GM12878 (cell line): ENCODE measurements around the gene TNFRSF8. TPM values are rescaled to one million over a fixed set of nuclear protein-coding genes. Genes with fewer than 3 reads are reported as not detected.

ENCODE experiments used
- ATAC-seq: fragments of 200-7000 bp; cut with Tn5 transposase; 3 replicates; pipeline ENCODE4 v1.9.1; 2020; ENCODE audit warnings: mild to moderate bottlenecking, moderate library complexity
- BruUV-seq: library from RNA; stranded (reverse); fragments of 400-500 nt; replicated peaks from 2 replicates; lab custom pipeline; 2021; lab: Mats Ljungman, UMichigan
- CTCF ChIA-PET: fragments of 300-600 bp; sonication (Branson Sonifier 250); formaldehyde crosslinking; extraction: SDS; loops from one replicate; lab custom pipeline; 2021; ENCODE audit warnings: inconsistent platforms; lab: Yijun Ruan, JAX
- POLR2A ChIA-PET: fragments of 350-600 bp; formaldehyde crosslinking; extraction: SDS; loops from one replicate; lab custom pipeline; 2021; ENCODE audit warnings: inconsistent platforms; lab: Charles Lee
- RAD21 ChIA-PET: fragments of 300-600 bp; sonication (Branson Sonifier 250); formaldehyde crosslinking; loops from one replicate; lab custom pipeline; 2023; ENCODE audit warnings: antibody characterized with exemption; ENCODE audit not compliant: unreplicated experiment; lab: Charles Lee
- SMC1A ChIA-PET: fragments of 300-600 bp; sonication (Branson Sonifier 250); formaldehyde crosslinking; loops from one replicate; lab custom pipeline; 2023; ENCODE audit not compliant: unreplicated experiment, uncharacterized antibody; lab: Charles Lee
- DNase-seq: peaks from one replicate; pipeline ENCODE4 v3.0.0-alpha.2; 2011; ENCODE audit warnings: low read depth, low spot score
- FAIRE-seq: peaks from 3 replicates; lab custom pipeline; 2011; peaks lifted over from hg19 to GRCh38; lab: Jason Lieb, UNC
- H2AFZ ChIP-seq: 2 replicates; pipeline ENCODE4 v1.6.0; 2011; ENCODE audit warnings: low read depth, low read length, control low read depth; ENCODE audit not compliant: control insufficient read depth
- H3K27ac ChIP-seq: 2 replicates; pipeline ENCODE4 v1.5.1; 2011; ENCODE audit warnings: control low read depth; ENCODE audit not compliant: control insufficient read depth, insufficient read depth
- H3K27me3 ChIP-seq, 2 experiments: replicated peaks in 1 of 2; 2 replicates each; pipeline versions ENCODE4 v1.6.0 to v1.6.1; 2011; ENCODE audit warnings: low read length in 1 of 2; ENCODE audit not compliant: control insufficient read depth in 2 of 2, insufficient read depth in 2 of 2
- H3K36me3 ChIP-seq, 2 experiments: 2 replicates each; pipeline ENCODE4 v1.5.1; 2011; ENCODE audit warnings: low read length in 1 of 2; ENCODE audit not compliant: control insufficient read depth in 2 of 2, insufficient read depth in 2 of 2
- H3K4me1 ChIP-seq: 2 replicates; pipeline ENCODE4 v1.6.1; 2011; ENCODE audit warnings: mild to moderate bottlenecking, low read length, moderate library complexity, mixed read lengths; ENCODE audit not compliant: control insufficient read depth, insufficient read depth
- H3K4me2 ChIP-seq: 2 replicates; pipeline ENCODE4 v1.6.0; 2011; ENCODE audit warnings: control low read depth; ENCODE audit not compliant: control insufficient read depth, insufficient read depth
- H3K4me3 ChIP-seq: fragments of 200-600 bp; sonication (generic); 2 replicates; pipeline ENCODE4 v1.5.1; 2016
- H3K79me2 ChIP-seq: 2 replicates; pipeline ENCODE4 v1.6.0; 2011; ENCODE audit warnings: low read length; ENCODE audit not compliant: control insufficient read depth, insufficient read depth
- H3K9ac ChIP-seq: 2 replicates; pipeline ENCODE4 v1.8.0; 2011; ENCODE audit warnings: low read length, control low read depth, mixed read lengths; ENCODE audit not compliant: control insufficient read depth, insufficient read depth
- H3K9me3 ChIP-seq: replicated peaks from 3 replicates; pipeline ENCODE4 v1.5.1; 2011; ENCODE audit warnings: mild to moderate bottlenecking, low read length; ENCODE audit not compliant: control insufficient read depth, insufficient read depth
- H4K20me1 ChIP-seq: 2 replicates; pipeline ENCODE4 v1.6.0; 2011; ENCODE audit not compliant: control insufficient read depth, insufficient read depth
- FOXK2 ChIP-seq: fragments of 450-650 bp; IDR thresholded peaks from 2 replicates; pipeline ENCODE4 v1.6.1; 2017; ENCODE audit warnings: mild to moderate bottlenecking, moderate library complexity
- HCFC1 ChIP-seq: fragments of 150-350 bp; IDR thresholded peaks from 2 replicates; pipeline ENCODE4 v1.6.1; 2014; ENCODE audit warnings: low read length
- PAX5 ChIP-seq: IDR thresholded peaks from 2 replicates; pipeline ENCODE4 v1.6.1; 2011; ENCODE audit warnings: low read depth, low read length, borderline replicate concordance
- WGBS: methylation state at CpG from one replicate; pipeline ENCODE4 v1.1.6; 2016; ENCODE audit warnings: low lambda C conversion rate; ENCODE audit not compliant: insufficient replicate concordance, insufficient coverage; ENCODE audit errors: missing lambda C conversion rate; 5-methylcytosine and 5-hydroxymethylcytosine counted together
- in situ Hi-C: fragments of 300-500 bp; cut with MboI; formaldehyde crosslinking; loops from 9 replicates; pipeline ENCODE4 v1.14.3; 2018; ENCODE audit warnings: mixed read lengths
- intact Hi-C: fragments of 100-400 bp; cut with micrococcal nuclease; formaldehyde crosslinking; loops from one replicate; pipeline ENCODE4 v1.14.2; 2022; ENCODE audit not compliant: unreplicated experiment
- polyA plus RNA-seq, 11 experiments: library from polyadenylated mRNA; depleted of rRNA in 4 of 11; unstranded in 6 of 11; stranded (reverse) in 5 of 11; fragments of >200 nt; fragmentation: Nextera tagmentation in 4 of 11; fragmentation: Illumina TruSeq in 1 of 11; extraction: Ambion mirVana in 4 of 11; extraction: Trizol in 1 of 11; gene quantifications; 1 replicate in 1 of 11; 2 replicates in 10 of 11; pipeline versions ENCODE4 v1.2.1 to v1.2.3, GENCODE V29; 2011 to 2016; ENCODE audit warnings: inconsistent platforms in 2 of 11, missing spikeins in 2 of 11, low read depth in 1 of 11
- total RNA-seq, 4 experiments: library from RNA; depleted of rRNA in 3 of 4; stranded (reverse); fragments of >200 nt in 3 of 4; fragmentation: Illumina TruSeq in 1 of 4; extraction: Trizol in 1 of 4; gene quantifications; 2 replicates each; pipeline versions ENCODE4 v1.2.1 to v1.2.3, GENCODE V29; 2013 to 2021
- TF ChIP-seq, protein P1 (sequence below): fragments of 450-650 bp; IDR thresholded peaks from 2 replicates; pipeline ENCODE4 v1.6.1; 2017; ENCODE audit warnings: borderline replicate concordance
- TF ChIP-seq, protein P2 (sequence below): IDR thresholded peaks from 2 replicates; pipeline ENCODE4 v1.6.1; 2011; ENCODE audit warnings: low read depth, mild to moderate bottlenecking, low read length, moderate library complexity, borderline replicate concordance; ENCODE audit errors: extremely low read depth

The TNFRSF8 gene
- total and polyA plus RNA-seq, 10 of the 15 experiments (the other 5 are each of a cell fraction or from before 2014, with no cell fraction given) = 9.8 to 114 (median 58.8) TPM

DNA sequence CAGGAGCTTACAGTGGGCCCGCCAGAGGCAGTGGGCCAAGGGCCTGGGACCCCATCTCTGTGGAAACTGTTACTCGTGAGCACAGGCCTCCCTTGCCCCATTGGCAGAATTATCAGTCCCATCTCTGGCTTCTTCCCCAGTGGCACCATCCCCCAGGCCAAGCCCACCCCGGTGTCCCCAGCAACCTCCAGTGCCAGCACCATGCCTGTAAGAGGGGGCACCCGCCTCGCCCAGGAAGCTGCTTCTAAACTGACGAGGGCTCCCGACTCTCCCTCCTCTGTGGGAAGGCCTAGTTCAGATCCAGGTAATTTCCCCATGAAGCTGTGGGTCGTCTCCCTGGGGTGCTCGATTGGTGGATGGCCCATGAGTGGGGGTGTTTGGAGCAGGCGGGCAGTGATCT lies 46.8 kb downstream of the TNFRSF8 start (continued):
- TF ChIP-seq, protein P1, sequence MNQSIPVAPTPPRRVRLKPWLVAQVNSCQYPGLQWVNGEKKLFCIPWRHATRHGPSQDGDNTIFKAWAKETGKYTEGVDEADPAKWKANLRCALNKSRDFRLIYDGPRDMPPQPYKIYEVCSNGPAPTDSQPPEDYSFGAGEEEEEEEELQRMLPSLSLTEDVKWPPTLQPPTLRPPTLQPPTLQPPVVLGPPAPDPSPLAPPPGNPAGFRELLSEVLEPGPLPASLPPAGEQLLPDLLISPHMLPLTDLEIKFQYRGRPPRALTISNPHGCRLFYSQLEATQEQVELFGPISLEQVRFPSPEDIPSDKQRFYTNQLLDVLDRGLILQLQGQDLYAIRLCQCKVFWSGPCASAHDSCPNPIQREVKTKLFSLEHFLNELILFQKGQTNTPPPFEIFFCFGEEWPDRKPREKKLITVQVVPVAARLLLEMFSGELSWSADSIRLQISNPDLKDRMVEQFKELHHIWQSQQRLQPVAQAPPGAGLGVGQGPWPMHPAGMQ = no peak
- no peak for TF ChIP-seq PAX5
- TF ChIP-seq, protein P2, sequence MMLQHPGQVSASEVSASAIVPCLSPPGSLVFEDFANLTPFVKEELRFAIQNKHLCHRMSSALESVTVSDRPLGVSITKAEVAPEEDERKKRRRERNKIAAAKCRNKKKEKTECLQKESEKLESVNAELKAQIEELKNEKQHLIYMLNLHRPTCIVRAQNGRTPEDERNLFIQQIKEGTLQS = no peak
- TF ChIP-seq HCFC1 = no peak

DNA sequence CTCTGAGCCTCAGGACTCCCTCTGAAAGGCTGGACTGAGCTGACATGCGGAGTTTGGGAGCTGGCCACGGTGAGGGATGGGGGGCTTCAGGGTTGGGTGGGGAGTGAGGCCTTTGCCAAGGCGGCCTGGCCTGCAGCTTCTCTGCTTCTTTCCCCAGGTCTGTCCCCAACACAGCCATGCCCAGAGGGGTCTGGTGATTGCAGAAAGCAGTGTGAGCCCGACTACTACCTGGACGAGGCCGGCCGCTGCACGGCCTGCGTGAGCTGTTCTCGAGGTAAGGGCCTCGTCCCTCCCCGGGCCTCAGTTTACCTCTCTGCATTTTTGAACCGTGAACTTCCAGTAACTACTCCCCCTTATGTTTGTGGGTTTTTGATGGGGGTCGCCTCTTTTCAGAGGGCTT lies 48.6 kb downstream of the TNFRSF8 start:
- Histone ChIP-seq H4K20me1 (no peaks in the 10 kb centered on the region), H3K4me1 (no peaks in the 10 kb centered on the region), H3K4me2 (no peak overlapping the region), H3K9ac (no peak overlapping the region)
- no peak for ATAC-seq
- RAD21 ChIA-PET = no interaction called here
- no TSS peak for BruUV-seq
- intact Hi-C loops = no loop called here
- no peak for TF ChIP-seq FOXK2
- TF ChIP-seq, all 136 proteins: peak for 0
- no peak overlapping the region for H2AFZ ChIP-seq
- ChIA-PET SMC1A (no interaction called here), CTCF (interaction anchor here (1.7 kb wide), 1 partner anchor 13 kb away, joined by 7 read pairs; no protein-coding TSS in a partner anchor), POLR2A (no interaction called here)
- DNase-seq (no peak), FAIRE-seq (no peak)
- H3K27ac ChIP-seq = no peak overlapping the region
- 92% methylated on average over 14 of the region's 14 CpGs for WGBS
- H3K4me3 ChIP-seq = no peak overlapping the region
- H3K36me3 ChIP-seq = peaks cover 42 to 52% of the 10 kb centered on the region in 2 experiments
- no peaks in the 10 kb centered on the region for H3K79me2 ChIP-seq
- in situ Hi-C loops = no loop called here
- H3K9me3 ChIP-seq = no peaks in the 10 kb centered on the region
- no peaks in the 10 kb centered on the region for H3K27me3 ChIP-seq
